Measurements from ENCODE around the gene RIC1. TPM values are rescaled to one million over a fixed set of nuclear protein-coding genes. Genes with fewer than 3 reads are reported as not detected.

RIC1 gene
- total and polyA plus RNA-seq, 2 of the 13 experiments (the other 11 are each of a cell fraction or from before 2014, with no cell fraction given), result 18.2 to 19.0 TPM

DNA sequence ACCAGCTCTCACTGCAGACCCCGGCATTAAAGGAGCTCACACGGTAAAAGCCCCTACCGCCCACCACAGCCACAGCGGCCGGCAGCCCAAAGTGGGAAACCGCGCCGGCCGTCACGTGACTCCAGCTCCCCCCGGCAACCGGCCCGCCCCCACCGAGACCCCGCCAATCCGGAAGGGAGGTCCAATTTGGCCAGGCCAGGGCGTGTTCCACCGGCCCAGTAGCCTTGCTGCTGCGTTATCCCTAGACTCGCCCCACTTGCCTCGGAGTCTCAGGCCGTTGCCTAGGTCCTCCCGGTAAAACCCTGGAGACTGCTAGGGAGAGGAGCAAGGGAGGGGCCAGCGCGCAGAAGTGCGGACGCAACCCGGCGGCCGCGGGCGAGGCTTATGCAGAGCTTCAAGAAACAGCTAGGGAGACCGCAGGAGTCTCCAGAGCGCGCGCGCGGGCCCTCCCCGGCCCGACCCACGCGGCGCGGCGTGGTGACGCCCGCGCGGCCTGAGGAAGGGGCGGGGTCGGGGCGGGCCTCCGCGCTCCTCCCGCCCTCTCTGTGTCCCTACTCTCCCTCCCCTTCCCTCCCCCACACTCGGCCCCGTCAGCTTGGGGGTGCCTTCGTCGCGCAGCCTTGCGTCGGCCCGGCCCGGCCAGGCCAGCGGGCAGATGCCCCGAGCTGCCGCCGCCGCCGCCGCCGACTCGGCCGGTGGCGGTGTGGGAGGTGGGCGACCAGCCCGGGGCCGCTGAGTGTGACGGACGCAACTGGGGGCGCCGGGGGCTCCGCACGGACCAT, at the start of gene RIC1 (continued):
- TF ChIP-seq ZNF790 (CRISPR knock-in tag; IDR thresholded peaks at IDR 0.05; ENCODE audit: borderline replicate concordance) (peak; percentile 25; the same call in 1 of the 2 replicates), TEAD3 (CRISPR knock-in tag; optimal IDR thresholded peaks at IDR 0.05; ENCODE audit: borderline replicate concordance) (peak; percentile 12), KMT2B (CRISPR knock-in tag; IDR thresholded peaks at IDR 0.05) (peak; percentile 62; the same call in 1 of the 2 replicates), ZNF350 (CRISPR knock-in tag; IDR thresholded peaks at IDR 0.05; ENCODE audit: borderline replicate concordance, low read depth) (peak; percentile 24; the same call in 1 of the 2 replicates), ZNF772 (CRISPR knock-in tag; IDR thresholded peaks at IDR 0.05) (no peak), NR2F2 (IDR thresholded peaks at IDR 0.05; ENCODE audit: borderline replicate concordance, low read depth) (peak; percentile 36; the same call in 1 of the 2 replicates), RFXAP (CRISPR knock-in tag; IDR thresholded peaks at IDR 0.05; ENCODE audit: borderline replicate concordance) (no peak; the same call in 1 of the 2 replicates), ZNF232 (CRISPR knock-in tag; IDR thresholded peaks at IDR 0.05; ENCODE audit: borderline replicate concordance) (peak; percentile 69; the same call in 1 of the 2 replicates), ZNF749 (CRISPR knock-in tag; IDR thresholded peaks at IDR 0.05; ENCODE audit: borderline replicate concordance) (peak; percentile 41; the same call in 1 of the 2 replicates), ZNF180 (CRISPR knock-in tag; IDR thresholded peaks at IDR 0.05; ENCODE audit: borderline replicate concordance, low read depth) (no peak), RBFOX2 (IDR thresholded peaks at IDR 0.05; ENCODE audit: low read depth, low read length) (peak; percentile 87)
- TF ChIP-seq, protein P1, sequence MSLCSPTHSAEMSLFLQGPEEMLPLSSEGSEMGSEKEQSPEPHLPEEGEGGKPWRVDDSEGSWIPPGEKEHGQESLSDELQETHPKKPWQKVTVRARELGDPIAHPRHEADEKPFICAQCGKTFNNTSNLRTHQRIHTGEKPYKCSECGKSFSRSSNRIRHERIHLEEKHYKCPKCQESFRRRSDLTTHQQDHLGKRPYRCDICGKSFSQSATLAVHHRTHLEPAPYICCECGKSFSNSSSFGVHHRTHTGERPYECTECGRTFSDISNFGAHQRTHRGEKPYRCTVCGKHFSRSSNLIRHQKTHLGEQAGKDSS (CRISPR knock-in tag; IDR thresholded peaks at IDR 0.05; ENCODE audit: borderline replicate concordance, low read depth), result peak; percentile 26; the same call in 1 of the 2 replicates
- TF ChIP-seq, protein P2, sequence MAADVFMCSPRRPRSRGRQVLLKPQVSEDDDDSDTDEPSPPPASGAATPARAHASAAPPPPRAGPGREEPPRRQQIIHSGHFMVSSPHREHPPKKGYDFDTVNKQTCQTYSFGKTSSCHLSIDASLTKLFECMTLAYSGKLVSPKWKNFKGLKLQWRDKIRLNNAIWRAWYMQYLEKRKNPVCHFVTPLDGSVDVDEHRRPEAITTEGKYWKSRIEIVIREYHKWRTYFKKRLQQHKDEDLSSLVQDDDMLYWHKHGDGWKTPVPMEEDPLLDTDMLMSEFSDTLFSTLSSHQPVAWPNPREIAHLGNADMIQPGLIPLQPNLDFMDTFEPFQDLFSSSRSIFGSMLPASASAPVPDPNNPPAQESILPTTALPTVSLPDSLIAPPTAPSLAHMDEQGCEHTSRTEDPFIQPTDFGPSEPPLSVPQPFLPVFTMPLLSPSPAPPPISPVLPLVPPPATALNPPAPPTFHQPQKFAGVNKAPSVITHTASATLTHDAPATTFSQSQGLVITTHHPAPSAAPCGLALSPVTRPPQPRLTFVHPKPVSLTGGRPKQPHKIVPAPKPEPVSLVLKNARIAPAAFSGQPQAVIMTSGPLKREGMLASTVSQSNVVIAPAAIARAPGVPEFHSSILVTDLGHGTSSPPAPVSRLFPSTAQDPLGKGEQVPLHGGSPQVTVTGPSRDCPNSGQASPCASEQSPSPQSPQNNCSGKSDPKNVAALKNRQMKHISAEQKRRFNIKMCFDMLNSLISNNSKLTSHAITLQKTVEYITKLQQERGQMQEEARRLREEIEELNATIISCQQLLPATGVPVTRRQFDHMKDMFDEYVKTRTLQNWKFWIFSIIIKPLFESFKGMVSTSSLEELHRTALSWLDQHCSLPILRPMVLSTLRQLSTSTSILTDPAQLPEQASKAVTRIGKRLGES (CRISPR knock-in tag; IDR thresholded peaks at IDR 0.05; ENCODE audit: borderline replicate concordance), result no peak
- TF ChIP-seq, protein P3, sequence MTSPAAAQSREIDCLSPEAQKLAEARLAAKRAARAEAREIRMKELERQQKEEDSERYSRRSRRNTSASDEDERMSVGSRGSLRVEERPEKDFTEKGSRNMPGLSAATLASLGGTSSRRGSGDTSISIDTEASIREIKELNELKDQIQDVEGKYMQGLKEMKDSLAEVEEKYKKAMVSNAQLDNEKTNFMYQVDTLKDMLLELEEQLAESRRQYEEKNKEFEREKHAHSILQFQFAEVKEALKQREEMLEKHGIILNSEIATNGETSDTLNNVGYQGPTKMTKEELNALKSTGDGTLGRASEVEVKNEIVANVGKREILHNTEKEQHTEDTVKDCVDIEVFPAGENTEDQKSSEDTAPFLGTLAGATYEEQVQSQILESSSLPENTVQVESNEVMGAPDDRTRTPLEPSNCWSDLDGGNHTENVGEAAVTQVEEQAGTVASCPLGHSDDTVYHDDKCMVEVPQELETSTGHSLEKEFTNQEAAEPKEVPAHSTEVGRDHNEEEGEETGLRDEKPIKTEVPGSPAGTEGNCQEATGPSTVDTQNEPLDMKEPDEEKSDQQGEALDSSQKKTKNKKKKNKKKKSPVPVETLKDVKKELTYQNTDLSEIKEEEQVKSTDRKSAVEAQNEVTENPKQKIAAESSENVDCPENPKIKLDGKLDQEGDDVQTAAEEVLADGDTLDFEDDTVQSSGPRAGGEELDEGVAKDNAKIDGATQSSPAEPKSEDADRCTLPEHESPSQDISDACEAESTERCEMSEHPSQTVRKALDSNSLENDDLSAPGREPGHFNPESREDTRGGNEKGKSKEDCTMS (CRISPR knock-in tag; conservative IDR thresholded peaks at IDR 0.05), result no peak
